ENCODE measurements around the gene MTG1. TPM values are rescaled to one million over a fixed set of nuclear protein-coding genes. Genes with fewer than 3 reads are reported as not detected.

The MTG1 gene
- polyA plus RNA-seq, 1 experiment, result 38.1 TPM

DNA sequence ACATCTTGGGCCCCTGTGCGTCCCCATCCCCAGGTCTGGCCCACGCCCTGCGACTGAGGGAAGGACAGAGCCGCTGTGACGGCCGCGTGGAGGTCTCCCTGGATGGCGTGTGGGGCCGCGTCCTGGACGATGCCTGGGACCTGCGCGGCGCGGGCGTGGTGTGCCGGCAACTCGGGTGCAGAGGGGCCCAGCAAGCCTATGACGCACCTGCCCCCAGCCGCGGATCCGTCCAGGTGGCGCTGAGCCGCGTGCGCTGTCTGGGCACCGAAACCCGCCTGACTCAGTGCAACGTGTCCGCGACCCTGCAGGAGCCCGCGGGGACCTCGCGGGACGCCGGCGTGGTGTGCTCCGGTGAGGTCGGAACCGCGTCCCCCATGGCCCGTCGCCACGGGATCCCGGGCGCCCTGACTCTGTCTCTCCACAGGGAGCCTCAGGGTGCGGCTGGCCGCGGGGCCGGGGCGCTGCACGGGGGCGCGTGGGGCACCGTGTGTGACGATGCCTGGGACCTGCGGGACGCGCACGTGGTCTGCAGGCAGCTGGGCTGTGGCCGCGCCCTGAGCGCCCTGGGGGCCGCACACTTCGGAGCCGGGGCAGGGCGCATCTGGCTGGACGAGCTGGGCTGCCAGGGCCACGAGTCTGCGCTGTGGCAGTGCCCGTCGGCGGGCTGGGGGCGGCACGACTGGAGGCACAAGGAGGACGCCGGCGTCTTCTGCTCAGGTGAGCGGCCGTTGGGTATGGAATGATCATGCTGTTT lies 65.7 kb downstream of the MTG1 start:
- no peaks in the 10 kb centered on the region for H3K27me3 ChIP-seq (ENCODE audit: control insufficient read depth, insufficient read depth, low read length)
- TF ChIP-seq, protein P1, sequence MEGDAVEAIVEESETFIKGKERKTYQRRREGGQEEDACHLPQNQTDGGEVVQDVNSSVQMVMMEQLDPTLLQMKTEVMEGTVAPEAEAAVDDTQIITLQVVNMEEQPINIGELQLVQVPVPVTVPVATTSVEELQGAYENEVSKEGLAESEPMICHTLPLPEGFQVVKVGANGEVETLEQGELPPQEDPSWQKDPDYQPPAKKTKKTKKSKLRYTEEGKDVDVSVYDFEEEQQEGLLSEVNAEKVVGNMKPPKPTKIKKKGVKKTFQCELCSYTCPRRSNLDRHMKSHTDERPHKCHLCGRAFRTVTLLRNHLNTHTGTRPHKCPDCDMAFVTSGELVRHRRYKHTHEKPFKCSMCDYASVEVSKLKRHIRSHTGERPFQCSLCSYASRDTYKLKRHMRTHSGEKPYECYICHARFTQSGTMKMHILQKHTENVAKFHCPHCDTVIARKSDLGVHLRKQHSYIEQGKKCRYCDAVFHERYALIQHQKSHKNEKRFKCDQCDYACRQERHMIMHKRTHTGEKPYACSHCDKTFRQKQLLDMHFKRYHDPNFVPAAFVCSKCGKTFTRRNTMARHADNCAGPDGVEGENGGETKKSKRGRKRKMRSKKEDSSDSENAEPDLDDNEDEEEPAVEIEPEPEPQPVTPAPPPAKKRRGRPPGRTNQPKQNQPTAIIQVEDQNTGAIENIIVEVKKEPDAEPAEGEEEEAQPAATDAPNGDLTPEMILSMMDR (IDR thresholded peaks at IDR 0.05; ENCODE audit: insufficient read depth, low read depth, low read length), result no peak
- ChIA-PET CTCF (interaction anchor here (1.2 kb wide), 1 partner anchor 22 kb away, joined by 4 read pairs; no protein-coding TSS in a partner anchor), POLR2A (no interaction called here)
- H3K4me3 ChIP-seq (ENCODE audit: low read depth, low read length), result no peak overlapping the region
- DNase-seq (ENCODE audit: low read depth), result no peak
- H3K36me3 ChIP-seq (ENCODE audit: control insufficient read depth, insufficient read depth, low read length), result no peaks in the 10 kb centered on the region

DNA sequence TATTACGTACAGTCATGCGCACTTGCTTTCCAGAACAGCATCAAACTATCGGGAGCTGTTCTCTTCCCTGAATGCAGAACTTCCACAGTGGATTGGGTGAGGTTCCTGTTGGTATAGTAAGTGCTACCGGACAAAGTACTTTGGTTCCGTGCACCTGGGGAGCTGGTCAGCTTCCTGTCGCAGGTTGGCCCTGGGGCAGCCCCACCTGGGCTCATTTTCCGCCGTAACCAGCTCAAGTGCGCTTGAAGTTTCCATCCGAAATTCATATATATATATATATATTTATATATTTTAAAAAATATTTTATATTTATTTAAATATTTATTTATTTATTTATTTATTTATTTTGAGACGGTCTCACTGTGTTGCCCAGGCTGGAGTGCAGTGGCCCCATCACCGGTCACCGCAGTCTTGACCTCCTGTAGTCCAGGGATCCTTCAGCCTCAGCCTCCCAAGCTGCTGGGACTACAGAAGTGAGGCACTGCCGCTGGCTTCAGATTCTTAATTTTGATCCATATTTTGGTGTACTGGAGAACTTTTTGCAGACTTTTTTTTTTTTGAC lies 66.3 kb downstream of the MTG1 start:
- TF ChIP-seq, protein P1 (IDR thresholded peaks at IDR 0.05; ENCODE audit: insufficient read depth, low read depth, low read length), result no peak
- ChIA-PET POLR2A (interaction anchor here (0.7 kb wide), 1 partner anchor 66 kb away, joined by 6 read pairs; no protein-coding TSS in a partner anchor), CTCF (interaction anchor here (1.4 kb wide), 1 partner anchor 22 kb away, joined by 4 read pairs; no protein-coding TSS in a partner anchor)
- Histone ChIP-seq H3K4me3 (ENCODE audit: low read depth, low read length) (no peak overlapping the region), H3K36me3 (ENCODE audit: control insufficient read depth, insufficient read depth, low read length) (no peaks in the 10 kb centered on the region), H3K27me3 (ENCODE audit: control insufficient read depth, insufficient read depth, low read length) (no peaks in the 10 kb centered on the region)
- DNase-seq (ENCODE audit: low read depth), result no peak

DNA sequence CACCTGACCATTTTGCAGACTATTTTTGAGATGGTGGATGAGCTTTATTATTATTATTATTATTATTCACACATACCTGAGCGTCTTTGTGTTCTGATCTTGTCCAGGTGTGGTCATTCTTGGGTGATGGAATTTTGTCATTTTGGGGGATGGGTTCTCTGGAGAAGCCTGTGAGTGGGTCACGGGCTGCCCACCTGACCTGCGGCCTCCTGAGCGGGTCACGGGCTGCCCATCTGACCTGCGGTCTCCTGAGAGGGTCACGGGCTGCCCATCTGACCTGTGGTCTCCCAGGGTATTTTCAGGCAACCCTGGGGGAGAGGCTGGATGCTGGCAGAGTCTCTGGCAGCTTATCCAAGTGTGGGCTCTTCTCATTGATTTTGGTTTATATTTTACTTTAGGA lies 67.1 kb downstream of the MTG1 start:
- H3K4me3 ChIP-seq (ENCODE audit: low read depth, low read length), result no peak overlapping the region
- no peaks in the 10 kb centered on the region for H3K36me3 ChIP-seq (ENCODE audit: control insufficient read depth, insufficient read depth, low read length)
- H3K27me3 ChIP-seq (ENCODE audit: control insufficient read depth, insufficient read depth, low read length), result no peaks in the 10 kb centered on the region
- no peak for DNase-seq (ENCODE audit: low read depth)
- TF ChIP-seq, protein P1 (IDR thresholded peaks at IDR 0.05; ENCODE audit: insufficient read depth, low read depth, low read length), result no peak
- ChIA-PET POLR2A (interaction anchor here (0.7 kb wide), 1 partner anchor 65 kb away, joined by 6 read pairs; no protein-coding TSS in a partner anchor), CTCF (interaction anchor here (1.4 kb wide), 1 partner anchor 22 kb away, joined by 4 read pairs; no protein-coding TSS in a partner anchor)

DNA sequence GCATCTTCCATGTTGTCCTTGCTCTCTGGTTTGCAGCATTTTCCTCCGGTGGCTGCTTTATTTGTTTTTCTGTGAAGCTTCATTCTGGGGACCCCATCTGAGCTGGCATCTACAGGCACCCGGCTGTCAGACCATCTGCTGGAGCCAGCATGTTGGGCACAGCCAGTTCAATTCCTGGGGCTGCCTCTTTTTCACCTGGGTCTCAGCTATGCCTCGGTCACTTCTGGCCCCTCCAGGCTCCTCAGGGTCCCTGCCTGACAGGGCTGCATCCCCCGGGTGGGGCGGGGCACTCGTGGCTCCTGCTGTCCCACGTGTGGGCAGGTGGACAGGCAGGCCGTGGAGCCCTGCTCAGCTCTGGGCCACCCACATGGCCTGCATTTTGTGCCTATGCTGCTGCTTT lies 67.9 kb downstream of the MTG1 start:
- H3K27me3 ChIP-seq (ENCODE audit: control insufficient read depth, insufficient read depth, low read length), result no peaks in the 10 kb centered on the region
- TF ChIP-seq, protein P1 (IDR thresholded peaks at IDR 0.05; ENCODE audit: insufficient read depth, low read depth, low read length), result no peak
- CTCF ChIA-PET, result interaction anchor here (0.7 to 1.4 kb wide), 2 partner anchors 23 kb away, joined by 4 read pairs; no protein-coding TSS in a partner anchor
- no peak for DNase-seq (ENCODE audit: low read depth)
- no peaks in the 10 kb centered on the region for H3K36me3 ChIP-seq (ENCODE audit: control insufficient read depth, insufficient read depth, low read length)
- POLR2A ChIA-PET, result no interaction called here
- no peak overlapping the region for H3K4me3 ChIP-seq (ENCODE audit: low read depth, low read length)

DNA sequence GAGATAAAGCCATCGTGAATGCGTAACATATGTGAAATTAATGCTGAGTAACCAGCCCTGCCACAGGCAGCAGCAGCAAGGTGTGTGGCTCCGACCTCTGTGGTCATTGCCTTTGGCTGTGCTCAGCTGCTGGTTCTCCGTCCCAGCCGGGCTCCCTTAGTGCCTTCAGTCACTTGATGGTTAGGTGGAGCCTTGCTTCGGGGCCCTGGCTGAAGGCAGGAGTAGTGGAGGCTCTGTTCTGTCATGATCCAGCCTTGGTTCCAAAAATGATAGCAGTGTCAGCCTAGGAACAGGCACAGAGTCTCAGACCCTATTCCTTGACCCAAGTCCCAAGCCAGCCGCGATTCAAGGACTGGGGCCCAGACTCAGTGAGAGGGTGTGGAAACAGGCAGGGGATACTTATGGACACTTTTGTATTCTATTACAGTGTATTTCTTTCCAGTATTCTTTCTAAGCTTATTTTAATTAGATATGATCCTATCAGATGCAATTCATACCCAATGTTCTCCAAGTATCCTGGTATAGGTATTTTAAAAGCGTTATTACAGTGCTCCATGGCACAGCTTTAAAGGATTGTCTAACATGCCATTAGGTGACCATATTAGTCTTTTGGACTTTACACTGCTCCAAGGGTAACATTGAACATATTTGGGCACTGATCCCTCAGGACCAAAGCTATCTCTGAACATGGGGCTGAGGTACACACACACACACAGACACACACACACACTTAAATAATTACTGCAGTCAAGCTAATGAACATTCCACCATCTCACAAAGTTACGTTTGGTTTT lies 68.8 kb downstream of the MTG1 start:
- TF ChIP-seq, protein P1 (IDR thresholded peaks at IDR 0.05; ENCODE audit: insufficient read depth, low read depth, low read length), result no peak

More for the DNA sequence above, 68.8 kb downstream of the MTG1 start:
- CTCF ChIA-PET, result interaction anchor here (1.3 to 1.5 kb wide), 2 partner anchors 24 to 26 kb away, joined by 3 to 4 read pairs; no protein-coding TSS in a partner anchor
- no peak overlapping the region for H3K4me3 ChIP-seq (ENCODE audit: low read depth, low read length)
- H3K27me3 ChIP-seq (ENCODE audit: control insufficient read depth, insufficient read depth, low read length), result no peaks in the 10 kb centered on the region
- POLR2A ChIA-PET, result no interaction called here
- no peak for DNase-seq (ENCODE audit: low read depth)
- no peaks in the 10 kb centered on the region for H3K36me3 ChIP-seq (ENCODE audit: control insufficient read depth, insufficient read depth, low read length)

Data from BJ (cell line).